Stimulated activated CD8-positive, alpha-beta memory T cell treated with anti-CD3 and anti-CD28 coated beads, Interleukin-15, amount 100 ng/mL, for 4 hours (primary cell): ENCODE results near the gene EPHA4.

Source experiments
- DNase-seq, 2 donors: peaks; one replicate each; pipeline ENCODE4 v3.0.0-alpha.2; 2020; ENCODE audit warnings: low read depth in 2 of 2

The EPHA4 gene

DNA sequence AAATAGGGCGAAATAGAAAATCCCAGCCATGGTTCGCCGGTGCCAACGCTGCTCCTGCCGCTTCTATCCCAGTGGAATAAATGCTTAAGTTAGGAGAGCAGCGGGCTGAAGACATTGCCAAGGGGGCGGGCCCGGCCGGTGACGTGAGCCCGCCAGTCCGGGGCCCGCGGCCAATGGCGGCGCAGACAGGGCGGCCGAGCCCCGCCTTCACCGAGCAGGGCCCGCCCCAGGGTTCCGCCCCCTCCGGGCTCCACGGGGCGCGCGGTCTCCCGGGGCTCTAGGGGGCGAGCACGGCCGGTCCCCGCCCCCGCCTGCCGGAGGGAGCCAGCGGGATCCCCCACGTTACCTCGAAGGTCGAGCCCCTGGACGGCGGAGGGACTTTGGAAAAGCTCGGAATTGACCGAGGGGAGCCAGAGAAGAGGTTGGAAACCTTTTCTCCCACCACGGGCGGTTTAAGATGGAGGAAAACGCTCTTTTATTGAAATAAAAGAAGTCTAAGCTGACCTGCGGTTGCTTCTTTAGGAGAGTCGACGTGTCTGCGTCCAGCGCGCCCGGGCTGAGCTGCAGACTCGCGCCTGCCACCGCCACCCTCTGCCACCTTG, at the start of gene EPHA4:
Gene EPHA4 (minus strand): TSS at position 86 of the 602 bp plus-strand sequence. CDS start 56 bp downstream, at position 30.
- peak; percentile 59 to 70 for DNase-seq

DNA sequence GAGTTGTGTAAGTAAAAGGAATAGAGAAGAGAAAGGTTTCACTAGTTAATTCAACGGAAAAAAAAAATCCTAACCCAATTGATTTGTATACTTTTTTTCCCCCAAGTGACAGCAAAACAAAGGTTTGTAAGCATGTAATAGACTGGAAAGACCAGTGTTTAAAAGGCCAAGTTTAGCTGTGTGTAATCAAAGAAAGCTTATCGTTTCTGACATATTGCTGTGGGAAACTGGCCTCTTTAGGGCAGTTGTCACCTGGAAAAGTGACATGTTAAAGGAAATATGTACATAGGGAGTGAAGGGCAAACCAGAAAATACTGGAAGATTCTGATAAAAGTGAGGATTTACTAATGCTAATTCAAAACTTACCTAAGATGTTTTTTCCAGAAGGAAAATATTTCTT, 45.9 kb upstream of the EPHA4 start:
- no peak for DNase-seq

DNA sequence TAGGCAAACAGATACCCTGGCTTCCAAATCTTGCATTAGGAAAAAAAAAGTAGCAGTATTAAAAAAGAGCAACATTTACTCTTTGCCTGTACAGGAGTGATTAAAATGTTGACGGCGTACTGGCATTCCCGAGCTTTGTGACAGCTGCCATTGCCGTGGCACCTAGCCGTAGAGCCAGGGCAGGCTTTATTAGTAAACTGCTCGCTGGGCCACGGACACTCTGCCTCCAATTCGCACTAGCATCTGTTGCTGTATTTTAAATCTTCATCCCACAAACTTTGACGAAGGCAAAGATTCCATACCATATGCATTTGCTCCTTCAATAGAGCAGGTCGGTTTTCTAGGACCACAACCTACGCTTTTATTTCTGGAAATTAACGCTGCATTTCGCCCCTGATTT, 44.5 kb upstream of the EPHA4 start:
- DNase-seq = no peak

DNA sequence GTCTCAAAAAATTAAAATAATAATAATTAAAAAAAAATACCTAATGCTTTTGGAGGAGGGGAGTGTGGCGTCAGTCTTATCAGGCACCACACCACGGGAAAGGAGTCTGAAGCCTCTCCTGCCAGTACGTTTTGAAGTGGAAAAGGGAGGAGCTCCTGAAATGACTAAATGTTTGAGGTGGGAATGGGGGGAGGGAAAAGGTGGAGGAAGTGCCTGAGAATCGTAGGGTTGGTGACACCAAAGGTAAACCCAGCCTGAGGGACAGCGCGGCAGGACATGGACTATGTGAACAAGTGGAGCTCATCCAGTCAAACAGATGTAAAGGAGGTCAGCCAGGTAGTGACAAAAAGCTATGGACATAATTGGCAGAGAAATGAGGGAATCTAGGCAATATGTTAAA, 42.2 kb upstream of the EPHA4 start:
- no peak for DNase-seq

DNA sequence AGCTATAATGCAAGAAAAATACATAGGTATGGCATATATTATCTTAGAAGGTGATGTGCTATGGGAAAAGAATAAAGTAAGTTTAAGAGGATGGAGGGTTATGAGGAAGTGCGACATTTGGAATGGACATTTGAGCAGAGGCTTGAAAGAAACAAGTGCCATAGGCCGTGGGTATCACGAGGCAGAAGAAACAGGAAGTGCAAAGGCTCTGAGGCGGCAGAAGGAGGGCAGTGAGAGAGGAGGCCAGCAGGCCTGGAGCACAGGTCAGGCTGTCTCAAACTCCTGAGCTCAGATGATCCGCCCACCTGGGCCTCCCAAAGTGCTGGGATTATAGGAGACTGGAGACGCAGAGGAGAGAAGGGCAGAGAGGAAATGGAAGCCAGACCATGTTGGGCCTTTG, 40.7 kb upstream of the EPHA4 start:
- no peak for DNase-seq

DNA sequence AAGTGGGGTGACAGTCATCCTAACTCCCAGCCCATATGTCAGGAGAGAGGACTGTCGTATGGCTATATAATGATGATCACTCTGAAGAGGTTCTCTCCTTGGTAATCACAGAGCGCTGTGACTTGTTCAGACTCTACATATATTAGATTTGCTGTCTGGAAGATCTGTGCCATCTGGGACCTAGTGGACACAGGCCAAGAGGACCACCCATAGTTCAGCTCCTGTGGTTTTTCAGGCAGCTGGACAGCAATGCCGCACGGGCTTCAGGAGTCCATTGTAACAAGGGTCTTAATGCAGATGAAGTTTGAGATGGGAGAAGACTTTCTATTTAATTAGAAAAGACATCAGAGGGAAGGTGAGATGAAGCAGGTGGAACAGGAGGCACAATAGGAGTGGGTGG, 40.1 kb upstream of the EPHA4 start:
- DNase-seq = no peak

DNA sequence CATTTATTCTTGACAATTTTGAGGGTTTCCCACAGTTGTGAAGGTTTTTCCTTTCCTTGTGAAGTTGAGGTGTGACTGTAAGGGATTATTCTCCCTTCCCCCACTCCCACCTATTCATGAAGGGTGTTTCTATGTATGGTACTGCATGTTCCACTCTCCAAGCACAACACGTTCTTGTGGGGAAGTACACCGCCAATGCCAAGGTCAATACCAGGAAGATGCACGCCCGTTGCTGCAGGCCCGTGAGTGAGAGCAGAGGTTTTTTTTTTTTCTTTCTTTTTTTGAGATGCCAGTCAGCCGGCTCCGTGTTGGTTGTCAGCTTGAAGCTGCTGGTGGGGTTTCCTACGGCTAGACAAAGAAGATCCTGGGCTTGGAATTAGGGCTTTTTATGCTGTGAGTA, 38.6 kb upstream of the EPHA4 start:
- no peak for DNase-seq

DNA sequence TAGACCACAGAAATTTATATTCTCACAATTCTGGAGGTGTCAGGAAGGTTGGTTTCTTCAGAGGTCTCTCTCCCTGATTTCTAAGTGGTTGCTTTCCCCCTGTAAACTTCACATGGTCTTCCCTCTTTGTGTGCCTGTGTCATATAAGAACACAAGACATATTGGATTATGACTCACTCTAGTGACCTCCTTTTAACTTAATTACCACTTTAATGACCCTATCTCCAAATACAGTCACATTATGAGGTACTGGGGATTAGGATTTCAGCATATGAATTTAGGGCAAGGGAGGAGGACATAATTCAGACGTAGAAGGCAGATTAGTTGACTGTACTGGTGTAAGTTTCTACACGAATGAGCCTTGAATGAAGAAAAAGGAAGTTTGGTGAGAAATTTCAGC, 38.2 kb upstream of the EPHA4 start:
- DNase-seq = no peak

DNA sequence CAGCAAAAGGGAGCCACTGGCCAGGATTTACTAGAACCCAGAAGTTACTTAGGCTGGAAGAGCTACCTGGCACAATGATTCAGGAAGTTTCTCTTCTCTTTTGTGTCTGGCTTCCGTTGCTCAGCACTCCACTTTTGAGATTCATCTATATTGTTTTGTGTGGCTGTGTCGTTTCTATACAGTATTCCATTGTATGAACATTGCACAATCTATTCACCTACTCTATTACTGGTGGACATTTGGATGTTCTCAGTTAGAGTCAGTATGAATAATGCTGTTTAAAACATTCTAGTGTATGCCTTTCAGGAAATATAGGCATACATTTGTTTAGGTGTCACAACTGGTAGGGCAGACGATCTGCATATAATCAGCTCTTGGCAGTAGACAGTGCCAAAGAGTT, 36.3 kb upstream of the EPHA4 start:
- no peak for DNase-seq

DNA sequence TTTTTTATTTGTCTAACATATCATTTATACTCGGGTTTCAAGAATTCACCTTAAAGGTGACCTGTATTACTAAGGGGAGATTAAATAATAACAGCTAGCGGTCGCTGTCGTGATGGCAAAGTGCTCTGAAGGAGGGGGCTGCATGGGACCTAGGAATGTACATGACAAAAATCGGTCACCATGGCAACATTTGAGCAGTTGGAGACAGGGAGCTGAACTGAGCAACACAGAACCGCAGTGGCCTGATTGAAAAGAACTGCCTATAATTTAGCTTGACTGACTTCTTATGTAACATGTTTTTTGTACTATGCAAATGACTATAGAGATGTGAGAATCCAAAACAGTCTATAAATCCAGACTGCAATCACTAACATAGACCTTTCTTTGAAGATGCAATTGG, 34.3 kb upstream of the EPHA4 start:
- no peak for DNase-seq

DNA sequence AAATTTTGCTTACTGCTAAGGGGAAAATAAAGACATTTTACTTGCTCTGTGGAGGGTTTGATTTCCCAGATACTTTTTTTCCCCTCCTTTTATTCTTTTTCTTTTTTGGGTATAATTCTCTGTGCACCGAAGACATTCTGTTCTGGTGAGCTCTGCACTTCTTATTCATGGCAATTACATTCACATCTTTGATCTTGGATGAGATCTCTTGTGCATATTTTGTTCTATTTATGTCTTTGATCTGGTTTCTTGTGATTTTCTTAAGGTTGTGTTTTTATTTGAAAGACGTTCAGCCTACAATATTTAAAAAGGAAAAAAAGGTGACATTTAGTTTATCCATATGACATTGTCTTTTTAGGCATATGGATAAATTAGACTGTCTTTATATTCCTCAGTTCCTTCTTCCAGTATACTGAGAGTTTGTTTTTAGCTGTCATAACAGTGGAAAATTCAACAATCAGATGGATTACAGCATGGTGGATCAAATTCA, 33.7 kb upstream of the EPHA4 start:
- no peak for DNase-seq

DNA sequence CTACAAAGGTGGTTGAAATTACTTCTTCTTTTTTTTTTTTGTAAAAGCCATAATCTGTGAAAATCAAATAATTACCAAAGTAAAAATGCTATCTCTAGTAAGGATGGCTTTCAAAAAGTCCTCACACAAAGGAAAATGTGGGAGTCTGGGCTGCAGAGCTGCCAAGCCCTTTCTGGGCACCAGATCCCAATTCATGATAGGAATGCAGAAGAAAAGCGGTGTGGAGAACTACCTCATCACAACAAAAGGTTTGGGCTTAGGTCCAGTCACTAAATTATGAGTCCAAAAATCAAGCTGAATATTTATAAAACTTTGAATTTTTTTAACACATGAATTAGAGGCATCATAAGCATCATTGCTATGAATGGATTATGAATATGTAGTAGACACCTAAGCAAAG, 30.8 kb upstream of the EPHA4 start:
- DNase-seq = no peak

DNA sequence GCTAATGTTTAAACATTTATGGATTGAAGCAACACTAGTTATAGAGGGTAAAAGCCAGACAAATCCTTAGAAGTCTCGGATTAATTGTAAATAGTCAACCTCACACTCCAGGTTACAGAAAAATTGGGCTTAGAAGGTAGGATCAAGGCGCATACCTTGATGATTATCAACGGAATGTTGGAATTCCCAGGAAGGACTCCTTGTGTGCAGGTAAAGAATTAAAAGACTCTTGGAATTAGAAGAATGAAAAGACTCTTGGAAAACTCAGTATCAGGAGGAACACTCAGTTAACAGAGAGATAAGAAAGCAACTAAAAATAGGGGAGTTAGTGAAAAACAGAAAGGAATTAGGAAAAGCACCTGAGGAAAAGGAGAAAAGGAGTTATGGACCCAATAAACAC, 29.3 kb upstream of the EPHA4 start:
- DNase-seq = no peak

DNA sequence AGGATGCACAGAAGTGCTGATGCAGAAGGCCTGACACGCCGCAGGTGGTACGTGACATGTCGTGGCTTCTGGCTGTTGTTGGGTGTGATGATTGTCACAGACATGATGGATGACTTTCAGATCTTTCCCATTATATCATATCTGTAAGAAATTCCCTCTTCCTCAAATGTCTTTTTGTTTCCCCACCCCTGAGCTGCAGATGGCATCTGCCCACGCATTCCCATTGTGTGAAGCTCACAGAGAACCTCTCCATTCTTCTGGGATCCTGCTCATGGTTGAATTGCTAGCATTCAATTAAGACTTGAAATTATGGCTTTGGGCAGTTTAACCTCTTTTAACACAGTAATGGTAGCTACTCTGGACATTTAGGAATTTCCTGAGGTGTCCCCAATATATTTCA, 28.3 kb upstream of the EPHA4 start:
- no peak for DNase-seq

DNA sequence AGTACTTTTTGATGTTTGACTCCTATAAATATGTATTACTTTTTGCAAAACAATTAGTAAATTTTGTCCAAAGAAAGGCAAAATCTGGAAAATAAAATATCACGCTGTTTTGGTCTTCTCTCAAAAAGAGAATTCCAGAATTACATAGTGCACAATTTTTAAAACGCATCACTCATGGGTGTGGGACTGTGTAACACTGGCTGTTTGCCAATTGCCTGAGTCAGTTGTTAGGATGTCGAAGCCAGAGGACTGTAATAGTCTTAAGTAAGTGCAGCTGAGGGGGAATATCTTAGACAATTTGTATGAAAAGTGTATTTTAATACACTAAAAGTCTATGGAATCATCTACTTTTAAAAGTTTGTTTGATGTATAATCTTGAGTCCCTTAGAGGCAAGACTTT, 24.1 kb upstream of the EPHA4 start:
- no peak for DNase-seq

DNA sequence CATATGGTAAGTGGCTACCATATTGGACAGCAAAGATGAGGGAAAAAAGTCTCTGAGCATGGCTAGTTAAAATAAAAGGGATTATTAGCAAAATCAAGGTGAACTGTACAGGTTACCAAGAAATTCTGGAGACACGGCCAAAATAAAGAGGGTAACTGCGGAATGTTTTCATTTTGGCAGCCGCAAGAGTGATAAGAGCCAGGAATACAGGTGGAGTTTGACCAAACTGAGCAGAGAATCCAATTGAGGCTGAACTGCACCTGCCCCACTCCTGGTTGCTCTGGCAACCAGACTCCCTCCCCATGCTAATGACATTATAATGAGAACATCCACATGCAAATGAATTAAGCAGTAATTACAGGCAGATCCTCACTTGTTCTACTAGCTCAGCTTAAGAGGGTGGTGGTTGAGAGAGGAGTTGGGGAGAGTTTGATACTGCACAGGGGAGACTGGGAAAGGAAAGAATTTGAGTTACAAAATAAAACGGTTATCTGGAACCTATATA, 18.8 kb upstream of the EPHA4 start:
- no peak for DNase-seq

DNA sequence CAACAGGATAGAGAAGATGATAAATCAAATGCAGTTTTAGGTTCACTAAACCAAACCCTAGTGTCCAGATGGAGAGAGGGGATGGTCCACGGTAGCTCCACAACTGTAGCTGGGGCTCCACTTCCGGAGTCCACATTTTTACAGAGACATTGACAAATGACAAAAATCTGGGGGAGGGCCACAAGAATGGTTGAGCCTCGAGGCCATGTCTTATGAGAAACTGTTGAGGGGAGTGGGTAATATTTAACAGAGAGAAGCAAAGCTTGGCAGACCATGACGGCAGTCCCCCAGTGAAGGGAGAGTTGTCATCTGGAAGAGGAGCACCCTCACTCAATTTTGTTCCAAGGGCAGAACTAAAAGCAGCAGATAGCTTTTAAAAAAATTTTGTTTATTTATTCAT, 17.6 kb upstream of the EPHA4 start:
- no peak for DNase-seq

DNA sequence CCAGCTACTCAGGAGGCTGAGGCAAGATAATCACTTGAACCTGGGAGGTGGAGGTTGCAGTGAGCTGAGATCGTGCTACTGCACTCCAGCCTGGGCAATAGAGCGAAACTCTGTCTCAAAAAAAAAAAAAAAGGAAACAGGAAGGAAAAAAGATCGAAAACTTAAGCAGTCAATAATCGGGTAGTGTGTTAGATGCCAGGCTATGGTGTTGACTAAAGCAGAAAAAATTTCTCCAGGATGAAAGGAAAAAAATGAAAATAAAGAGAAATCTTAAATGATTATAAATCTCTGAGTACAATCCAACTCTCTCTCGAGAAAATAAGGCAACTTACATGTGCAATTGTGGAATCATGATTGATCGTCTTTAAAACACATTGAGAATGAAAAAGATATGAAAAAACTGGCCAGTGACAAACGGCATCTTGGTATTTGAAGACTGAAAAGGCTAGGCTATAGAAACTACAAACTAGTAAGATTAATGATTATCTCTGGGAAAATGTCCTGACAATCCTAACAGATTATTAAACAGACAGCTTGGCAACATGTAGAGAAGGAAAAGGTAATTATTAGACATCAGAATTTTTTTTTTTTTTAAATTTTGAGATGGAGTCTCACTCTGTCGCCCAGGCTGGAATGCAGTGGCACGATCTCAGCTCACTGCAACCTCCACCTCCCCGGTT, 16.3 kb upstream of the EPHA4 start:
- no peak for DNase-seq

DNA sequence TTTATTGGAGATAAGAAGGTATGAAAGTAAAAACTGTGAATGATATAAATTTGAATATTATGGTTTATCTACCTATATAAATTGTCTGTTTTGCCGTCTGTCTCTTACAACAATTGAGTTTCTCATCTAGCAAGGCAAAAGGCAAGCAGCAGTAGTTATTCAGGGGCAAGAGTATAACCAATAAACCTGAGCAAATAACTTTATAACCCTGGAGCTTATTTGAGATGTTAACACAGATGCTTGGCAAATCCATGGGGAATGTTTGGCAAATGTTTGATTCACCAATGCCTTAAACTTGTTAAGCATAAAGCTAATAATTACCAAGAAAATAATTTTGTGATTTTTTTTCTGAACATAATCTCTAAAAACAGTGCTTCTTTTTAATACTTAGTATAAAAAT, 9.9 kb upstream of the EPHA4 start:
- no peak for DNase-seq

DNA sequence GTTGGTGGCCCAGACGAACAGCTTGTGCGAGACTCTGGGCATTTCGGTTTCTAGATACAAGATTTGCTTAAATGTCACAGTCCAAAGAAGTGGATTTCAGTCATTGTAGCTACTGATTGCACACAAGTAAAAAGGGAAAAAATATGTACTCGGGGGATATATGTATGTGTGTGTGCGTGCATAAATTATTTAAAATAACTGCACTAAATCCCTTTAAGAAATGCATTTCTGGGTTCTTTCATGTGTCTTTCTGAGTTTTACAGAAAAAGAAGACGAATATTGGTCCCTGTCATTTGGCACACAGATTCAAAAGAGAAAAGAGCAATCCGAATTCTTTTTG, 2.1 kb upstream of the EPHA4 start:
- DNase-seq = no peak

DNA sequence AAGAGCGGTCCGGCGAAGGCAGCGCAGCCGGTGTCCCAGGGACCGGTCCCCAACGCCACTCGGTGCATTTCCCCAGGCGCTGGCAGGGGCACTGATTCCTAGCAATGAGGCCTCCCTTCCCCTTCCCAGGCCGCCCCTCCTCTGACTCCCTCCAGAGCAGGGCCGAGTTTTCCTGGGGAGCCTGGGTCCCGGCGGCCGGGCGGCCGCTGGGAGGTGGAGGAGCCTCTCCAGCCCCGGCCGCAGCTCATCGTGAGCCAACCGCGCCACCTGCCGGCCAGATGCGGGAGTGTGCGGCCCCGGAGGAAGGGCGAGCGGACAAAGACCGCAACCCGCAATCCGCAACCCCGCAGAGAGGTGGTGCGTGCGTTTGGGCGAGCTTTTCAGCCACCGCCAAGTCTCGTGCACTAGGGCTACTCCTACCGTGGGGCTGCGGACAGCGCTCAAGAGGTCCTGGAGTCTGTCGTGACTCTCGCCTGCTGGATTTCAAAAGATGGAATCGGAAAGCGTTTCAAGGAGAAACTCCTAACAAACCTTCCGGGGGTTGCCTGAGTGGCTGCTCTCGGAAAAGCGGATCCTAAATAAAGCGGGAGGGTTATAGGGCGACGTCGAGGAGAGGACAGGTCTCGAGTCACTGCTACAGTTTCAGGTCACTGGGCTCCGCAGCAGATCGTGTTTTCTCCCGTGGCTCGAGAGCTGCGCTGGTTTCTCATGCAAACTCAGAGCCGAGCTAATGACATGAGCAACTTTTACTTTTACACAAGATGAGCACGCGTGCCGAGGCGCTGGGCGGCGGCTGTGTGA, 1.5 kb upstream of the EPHA4 start:
- DNase-seq = peak; percentile 51 to 57

DNA sequence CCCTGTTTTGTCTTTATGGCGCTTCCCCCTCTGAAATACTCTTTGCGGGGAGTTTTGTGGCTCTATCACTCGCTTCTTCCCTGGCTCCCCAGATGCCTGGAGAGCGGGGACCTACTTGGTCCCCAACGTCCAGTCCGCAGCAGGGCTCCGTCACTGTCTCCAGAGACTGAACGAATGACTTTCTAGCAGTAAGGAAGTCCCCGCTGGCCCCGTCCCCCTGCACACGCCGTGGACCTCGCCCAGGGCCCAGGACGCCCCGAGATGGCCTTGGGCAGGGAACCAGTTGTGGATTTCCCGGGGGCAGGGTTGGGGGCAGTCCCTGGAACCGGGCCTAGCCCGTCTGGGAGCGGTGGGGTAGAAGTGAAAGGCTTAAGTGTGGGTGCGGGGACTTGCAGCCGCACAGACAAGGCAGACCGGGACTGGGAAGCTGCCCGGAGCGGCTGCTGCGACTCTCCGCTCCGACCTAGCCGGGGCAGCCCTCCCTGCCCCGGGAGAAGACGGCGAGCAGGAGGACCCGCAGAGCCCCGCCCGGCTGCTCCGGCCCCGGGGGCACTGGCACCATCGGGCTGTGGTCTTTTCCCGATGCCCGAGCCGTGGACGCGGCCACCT, 821 bp upstream of the EPHA4 start:
- DNase-seq = no peak
